ENCODE results near the gene SMAD2.
A peak's percentile ranks its signal among the peaks of the same experiment; 100 is the strongest.
"Not testable (repeated sequence)": the region's sequence is repeated elsewhere in the genome, so short reads cannot be mapped to it uniquely, and the experiment has no call there.

Gene SMAD2

DNA sequence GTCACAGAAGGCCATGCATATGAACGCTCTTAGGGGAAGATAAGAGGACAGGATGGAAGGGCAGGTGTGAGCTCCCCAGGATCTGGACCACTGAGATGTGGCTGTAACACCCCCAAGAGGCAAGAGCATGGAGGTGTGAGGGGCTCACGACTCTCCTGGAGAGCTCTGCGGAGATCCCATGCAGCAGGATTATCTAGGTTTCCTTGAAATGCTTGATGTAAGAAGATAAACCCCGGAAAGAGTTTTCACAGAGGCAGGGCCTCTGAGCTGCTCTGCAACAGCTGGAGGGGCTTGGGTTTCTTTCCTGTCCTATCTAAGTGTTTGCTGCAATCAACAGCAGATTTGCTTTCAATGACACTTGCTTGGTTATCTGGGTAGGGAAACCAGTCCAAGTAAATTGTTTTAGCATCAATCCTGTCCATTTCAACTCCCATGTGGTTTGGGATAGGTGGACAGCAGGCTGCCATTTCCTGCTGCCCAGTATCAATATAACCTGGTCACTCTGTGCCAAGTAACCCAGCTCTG, 138.9 kb downstream of the SMAD2 start:
- no peak for DNase-seq

DNA sequence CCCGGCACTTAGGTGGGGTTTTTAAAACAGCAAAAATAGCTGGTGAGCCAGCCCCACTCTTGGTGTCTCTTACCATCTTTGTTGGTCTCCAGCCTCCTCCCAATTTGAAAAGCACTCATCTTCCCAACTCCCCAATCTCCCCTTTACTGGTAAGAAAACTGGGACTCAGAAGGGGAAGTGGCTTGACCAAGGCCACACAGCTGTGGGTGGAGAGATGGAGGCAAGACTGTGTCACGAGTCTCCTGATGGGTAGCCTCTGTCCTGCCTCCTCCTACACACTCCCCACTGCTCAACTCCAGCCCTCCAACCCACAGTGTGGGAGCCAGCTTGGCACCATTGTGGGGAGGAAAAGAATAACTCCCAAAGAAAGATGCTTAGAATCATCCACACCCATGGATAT, 140.4 kb downstream of the SMAD2 start:
- DNase-seq = peak; percentile 68 to 86

DNA sequence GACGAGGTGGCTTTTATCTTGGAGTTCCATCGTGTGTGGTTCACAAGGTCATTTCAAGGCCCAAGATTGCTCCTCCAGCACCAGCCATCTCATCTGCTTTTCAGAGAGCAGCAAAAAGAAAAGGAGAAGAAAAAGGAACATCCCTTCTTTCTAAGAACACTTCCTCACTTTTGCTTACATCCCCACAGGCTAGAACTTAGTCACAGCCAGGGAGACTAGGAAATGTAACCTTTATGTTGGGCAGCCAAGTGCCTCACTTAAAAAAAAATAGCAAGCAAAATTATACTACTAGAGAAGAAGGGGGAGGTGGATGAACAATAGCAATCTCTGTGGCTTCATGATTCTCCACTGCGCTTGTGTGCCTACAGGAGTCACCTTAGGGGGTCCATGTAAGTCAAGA, 141.8 kb downstream of the SMAD2 start:
- DNase-seq = peak; percentile 21 to 51

DNA sequence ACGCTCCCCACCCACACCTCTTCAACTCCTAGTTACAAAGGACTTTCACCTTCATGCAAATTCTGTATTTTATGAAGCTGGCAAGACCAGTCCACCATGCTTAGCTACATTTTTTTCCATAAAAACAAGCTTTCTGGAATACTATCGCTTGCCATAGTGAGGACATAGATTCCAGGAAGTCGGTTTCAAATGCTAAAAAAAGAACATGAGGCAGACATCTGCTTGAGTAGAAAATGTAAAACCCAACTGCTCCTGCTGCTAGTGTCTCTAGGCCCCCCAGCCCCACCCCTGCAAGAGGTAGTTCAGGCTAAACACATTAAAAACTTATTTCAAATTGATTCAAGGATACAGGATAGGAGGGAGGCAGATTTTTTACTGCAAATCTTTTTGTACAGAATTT, 148.9 kb downstream of the SMAD2 start:
- no peak for DNase-seq

DNA sequence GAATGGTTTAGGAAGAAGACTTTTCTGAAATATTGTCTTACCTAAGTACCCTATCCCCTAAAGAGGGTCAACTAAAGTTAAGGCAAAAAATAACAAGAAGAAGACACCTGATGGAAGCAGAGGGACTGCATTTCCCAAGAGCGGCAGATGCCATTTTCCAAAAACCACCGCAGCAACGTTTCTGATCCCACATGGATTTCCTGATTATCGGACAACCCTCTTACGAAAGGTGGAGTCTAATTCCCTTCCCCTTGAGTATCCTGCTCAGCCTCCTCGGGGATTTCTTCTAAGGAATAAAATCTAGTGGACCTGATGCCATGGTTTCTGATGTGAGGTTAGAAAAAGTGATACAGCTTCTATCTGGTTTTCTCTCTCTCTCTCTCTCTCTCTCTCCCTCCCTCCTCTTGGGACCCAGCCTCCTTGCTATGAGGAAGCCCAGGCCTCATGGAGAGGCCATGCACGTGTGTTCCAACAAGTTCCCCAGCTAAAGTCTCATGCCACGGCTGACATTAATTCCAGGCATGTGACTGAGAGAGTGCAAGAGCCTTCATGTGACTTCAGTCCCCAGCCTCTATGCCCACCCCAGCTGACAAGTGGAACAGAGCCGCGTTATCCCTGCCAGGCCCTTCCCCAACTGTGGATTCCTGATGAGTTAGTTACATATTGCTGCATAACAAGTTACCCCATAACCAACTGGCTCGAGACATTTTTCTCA, 150.3 kb downstream of the SMAD2 start:
- DNase-seq = no peak

DNA sequence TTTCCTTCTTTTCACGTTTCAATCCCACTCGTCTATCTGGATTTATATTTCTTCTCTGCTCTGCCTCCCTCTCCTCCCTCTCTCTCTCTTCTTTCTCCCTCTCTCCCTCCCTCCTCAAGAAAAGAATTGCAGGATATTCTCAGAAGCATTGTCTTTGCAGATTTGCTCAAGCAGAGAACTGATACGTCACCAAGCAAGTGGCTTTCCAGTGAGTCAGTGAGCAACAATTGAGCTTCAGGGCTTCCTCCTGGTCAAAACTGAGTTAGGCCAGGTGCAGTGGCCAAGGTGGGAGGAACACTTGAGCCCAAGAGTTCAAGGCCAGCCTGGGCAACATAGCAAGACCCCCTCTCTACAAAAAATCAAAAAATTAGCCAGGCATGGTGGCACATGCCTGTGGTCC, 151.1 kb downstream of the SMAD2 start:
- DNase-seq = no peak

DNA sequence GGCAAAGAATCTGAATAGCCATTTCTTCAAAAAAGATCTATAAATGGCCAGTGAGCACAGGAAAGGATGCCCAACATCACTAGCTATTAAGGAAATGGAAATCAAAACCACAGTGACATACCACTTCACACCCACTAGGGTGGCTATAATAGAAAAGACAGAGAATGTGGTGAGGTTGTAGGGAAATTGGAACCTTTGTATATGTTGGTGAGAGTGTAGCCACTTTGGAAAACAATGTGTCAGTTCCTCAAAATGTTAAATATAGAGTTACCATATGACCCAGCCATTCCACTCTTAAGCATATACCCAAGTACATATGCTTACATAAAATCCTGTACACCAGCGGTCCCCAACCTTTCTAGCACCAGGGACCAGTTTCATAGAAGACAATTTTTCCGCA, 152.8 kb downstream of the SMAD2 start:
- peak; percentile 75 to 82 for DNase-seq

DNA sequence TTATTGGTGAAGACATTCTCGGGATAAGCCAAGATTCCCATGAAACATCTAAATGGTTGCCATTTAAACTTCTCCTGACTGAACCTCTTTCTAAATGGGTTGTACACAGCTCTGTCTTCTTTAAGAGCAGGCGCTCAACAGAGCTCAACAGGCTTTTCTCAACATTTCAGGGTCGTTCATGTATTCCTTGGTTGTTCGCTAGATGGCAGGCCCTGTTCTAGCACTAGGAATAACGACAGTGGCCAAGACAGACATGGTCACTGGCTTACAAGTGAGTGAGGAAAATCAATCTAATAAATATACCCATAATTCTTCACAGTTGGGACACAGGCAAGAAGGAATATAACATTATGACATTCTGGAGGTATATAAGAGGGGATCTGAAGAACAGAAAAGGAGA, 154.5 kb downstream of the SMAD2 start:
- no peak for DNase-seq

DNA sequence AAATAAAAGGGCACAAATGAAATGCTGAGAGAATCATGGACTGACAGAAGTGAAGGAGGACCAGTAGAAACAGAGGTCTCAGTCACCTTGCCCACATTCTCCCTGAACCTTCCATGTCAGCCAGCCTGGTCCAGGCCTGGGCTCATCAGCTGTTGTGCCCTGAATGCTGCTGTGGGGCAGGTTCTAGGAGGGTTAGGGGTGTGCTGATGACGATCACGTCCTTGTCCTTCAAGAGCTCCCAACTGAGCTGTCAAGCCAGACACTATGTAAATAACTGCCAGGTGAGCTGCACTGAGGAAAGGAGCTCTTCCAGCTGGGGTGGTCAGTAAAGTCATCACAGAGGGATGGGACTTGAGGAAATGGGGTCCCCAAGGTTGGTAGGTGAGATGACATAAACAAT, 156.5 kb downstream of the SMAD2 start:
- no peak for DNase-seq

DNA sequence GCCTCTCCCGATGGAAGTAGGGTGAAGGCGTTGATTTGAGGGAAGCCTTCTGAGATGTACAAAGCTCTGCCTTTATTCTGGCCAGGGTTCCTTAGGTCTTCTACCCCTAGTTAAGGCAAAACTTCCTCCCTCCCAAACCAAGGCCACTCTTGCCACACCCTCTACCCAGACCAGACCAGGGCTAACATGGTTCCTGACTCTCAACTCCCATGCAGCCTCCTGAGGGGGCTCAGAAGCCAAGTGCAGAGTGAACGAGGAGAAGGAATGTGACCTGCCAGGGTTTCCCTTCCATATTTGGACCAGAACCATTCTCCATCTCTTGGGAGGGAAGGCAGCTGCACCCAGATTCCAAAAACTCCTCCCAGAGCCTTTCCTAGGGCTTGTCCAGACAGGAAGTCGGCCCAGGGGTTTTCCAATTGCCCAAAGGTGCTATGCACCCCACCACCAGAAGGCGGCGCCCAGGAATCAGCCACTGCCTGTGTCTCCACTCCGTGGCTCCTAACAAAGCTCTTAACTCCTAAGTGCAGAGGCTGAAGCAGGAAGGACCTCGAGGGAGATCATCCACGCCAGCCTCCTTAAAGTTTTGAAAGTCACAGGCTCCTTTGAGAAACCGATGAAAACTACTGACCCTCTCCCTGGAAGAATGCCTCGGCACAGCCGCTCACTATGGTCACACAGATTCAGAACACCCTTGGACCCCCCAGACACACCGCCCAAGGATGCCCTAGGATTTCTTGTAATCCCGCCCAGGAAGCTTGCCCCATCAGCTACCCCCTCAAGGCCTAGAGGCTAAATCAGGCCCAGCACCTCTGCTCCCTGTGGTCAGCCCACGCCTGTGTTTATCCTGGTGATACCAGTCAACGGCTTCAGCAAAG, 157.8 kb downstream of the SMAD2 start:
- peak; percentile 72 to 79 for DNase-seq

DNA sequence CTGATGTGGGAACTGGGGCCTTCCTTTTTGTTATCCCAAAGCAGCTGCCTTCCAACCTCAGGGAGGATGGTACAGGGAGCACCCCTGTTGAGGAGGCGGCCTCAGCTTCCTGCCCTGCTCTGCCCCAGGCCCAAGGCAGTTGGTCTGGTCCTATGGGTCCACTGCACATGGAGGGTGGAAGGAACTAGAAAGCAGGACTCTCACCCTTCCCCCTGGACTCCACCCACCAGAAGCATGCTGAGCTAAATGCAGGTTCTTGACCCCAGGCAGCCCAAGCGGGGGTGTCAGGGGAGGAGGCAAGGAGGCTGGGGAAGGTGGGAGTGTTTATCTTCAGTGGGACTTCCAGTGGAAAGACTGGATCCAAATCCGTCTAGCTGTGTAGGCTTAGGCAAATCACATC, 158.5 kb downstream of the SMAD2 start:
- DNase-seq = no peak

DNA sequence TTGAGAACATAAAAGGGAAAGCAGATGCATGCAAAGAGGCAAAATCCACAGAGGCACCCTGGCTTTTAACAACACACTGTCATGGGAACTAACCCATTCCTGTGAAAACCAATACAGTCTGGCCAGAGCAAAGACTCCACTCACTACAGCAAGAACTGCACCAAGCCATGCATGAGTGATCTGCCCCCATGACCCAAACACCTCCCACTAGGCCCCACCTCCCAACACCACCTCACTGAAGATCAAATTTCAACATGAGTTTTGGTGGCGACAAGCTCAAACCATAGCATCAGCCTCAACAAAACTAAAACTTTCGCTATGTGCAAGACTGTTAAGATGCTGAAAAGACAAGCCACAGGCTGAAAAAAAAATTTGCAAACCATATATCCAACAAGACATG, 162.8 kb downstream of the SMAD2 start:
- DNase-seq = no peak

DNA sequence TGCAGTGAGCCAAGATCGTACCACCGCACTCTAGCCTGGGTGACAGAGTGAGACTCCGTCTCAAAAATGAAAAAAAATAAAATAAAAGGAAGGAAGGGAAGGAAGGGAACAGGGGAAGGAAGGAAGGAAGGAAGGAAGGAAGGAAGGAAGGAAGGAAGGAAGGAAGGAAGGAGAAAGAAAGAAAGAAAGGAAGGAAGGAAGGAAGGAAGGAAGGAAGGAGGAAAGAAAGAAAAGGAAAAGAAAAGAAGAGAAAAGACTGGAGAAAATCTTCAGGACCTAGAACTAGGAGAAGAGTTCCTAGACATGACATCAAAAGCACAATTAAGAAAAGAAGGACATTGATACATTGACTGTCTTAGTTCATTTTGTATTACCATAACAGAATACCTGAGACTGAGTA, 163.3 kb downstream of the SMAD2 start:
- not testable (repeated sequence) for DNase-seq
